H9 (cell line): ENCODE measurements around the gene MALRD1. TPM values are rescaled to one million over a fixed set of nuclear protein-coding genes. Genes with fewer than 3 reads are reported as not detected.

ENCODE experiments used
- DNase-seq: peaks from one replicate; pipeline ENCODE4 v3.0.0-alpha.2; 2017
- H2AFZ ChIP-seq: one replicate; pipeline ENCODE4 v1.6.1; 2013; ENCODE audit warnings: mild to moderate bottlenecking, low read length, control low read depth, moderate library complexity
- H2AK5ac ChIP-seq: 2 replicates; pipeline ENCODE4 v1.6.1; 2013; ENCODE audit warnings: low read length, control low read depth, mixed read lengths; ENCODE audit not compliant: insufficient read length
- H2BK120ac ChIP-seq: one replicate; pipeline ENCODE4 v1.6.1; 2013; ENCODE audit warnings: low read depth, mild to moderate bottlenecking, low read length, control low read depth, inconsistent platforms; ENCODE audit not compliant: poor library complexity, severe bottlenecking
- H2BK12ac ChIP-seq: 2 replicates; pipeline ENCODE4 v1.6.1; 2013; ENCODE audit warnings: low read length, control low read depth, mixed read lengths, low read depth; ENCODE audit not compliant: insufficient read length
- H2BK15ac ChIP-seq: 2 replicates; pipeline ENCODE4 v1.6.1; 2013; ENCODE audit warnings: low read depth, low read length, control low read depth
- H2BK20ac ChIP-seq: one replicate; pipeline ENCODE4 v1.6.1; 2013; ENCODE audit warnings: low read depth, mild to moderate bottlenecking, low read length, control low read depth, inconsistent platforms; ENCODE audit not compliant: poor library complexity, severe bottlenecking
- H2BK5ac ChIP-seq: 2 replicates; pipeline ENCODE4 v1.6.1; 2013; ENCODE audit warnings: low read length, control low read depth, mixed read lengths; ENCODE audit not compliant: insufficient read length
- H3K14ac ChIP-seq: 2 replicates; pipeline ENCODE4 v1.6.1; 2013; ENCODE audit warnings: low read length, control low read depth; ENCODE audit not compliant: insufficient read depth
- H3K18ac ChIP-seq: 2 replicates; pipeline ENCODE4 v1.6.1; 2013; ENCODE audit warnings: low read depth, mild to moderate bottlenecking, mixed read lengths, low read length, control low read depth; ENCODE audit not compliant: insufficient read length
- H3K23ac ChIP-seq: 2 replicates; pipeline ENCODE4 v1.6.1; 2013; ENCODE audit warnings: low read length, control low read depth, mixed read lengths, low read depth; ENCODE audit not compliant: insufficient read length
- H3K23me2 ChIP-seq: 2 replicates; pipeline ENCODE4 v1.6.1; 2013; ENCODE audit warnings: low read depth, mild to moderate bottlenecking, mixed read lengths, low read length, control low read depth; ENCODE audit not compliant: insufficient read length, poor library complexity, severe bottlenecking
- H3K27ac ChIP-seq: 2 replicates; pipeline ENCODE4 v1.5.1; 2013; ENCODE audit warnings: low read length, control low read depth, mixed read lengths, low read depth; ENCODE audit not compliant: insufficient read length
- H3K27me3 ChIP-seq: 2 replicates; pipeline ENCODE4 v1.6.1; 2013; ENCODE audit warnings: low read length, control low read depth, inconsistent platforms; ENCODE audit not compliant: insufficient read depth
- H3K4ac ChIP-seq: 2 replicates; pipeline ENCODE4 v1.6.1; 2013; ENCODE audit warnings: low read depth, mild to moderate bottlenecking, control low read depth, inconsistent platforms, low read length, moderate library complexity
- H3K4me1 ChIP-seq: 2 replicates; pipeline ENCODE4 v1.6.1; 2013; ENCODE audit warnings: low read length, control low read depth, inconsistent platforms; ENCODE audit not compliant: insufficient read depth
- H3K4me2 ChIP-seq: 2 replicates; pipeline ENCODE4 v1.6.1; 2013; ENCODE audit warnings: low read length, control low read depth, mixed read lengths; ENCODE audit not compliant: insufficient read length, insufficient read depth
- H3K56ac ChIP-seq: 2 replicates; pipeline ENCODE4 v1.6.1; 2013; ENCODE audit warnings: low read depth, mild to moderate bottlenecking, mixed read lengths, low read length, control low read depth; ENCODE audit not compliant: insufficient read length
- H3K79me1 ChIP-seq: 2 replicates; pipeline ENCODE4 v1.6.1; 2013; ENCODE audit warnings: low read depth, mild to moderate bottlenecking, moderate library complexity, low read length, control low read depth, inconsistent platforms; ENCODE audit not compliant: insufficient read depth, poor library complexity, severe bottlenecking
- H3K79me2 ChIP-seq: 2 replicates; pipeline ENCODE4 v1.6.1; 2013; ENCODE audit warnings: low read length, control low read depth, inconsistent platforms; ENCODE audit not compliant: insufficient read depth
- H3K9ac ChIP-seq: 2 replicates; pipeline ENCODE4 v1.6.1; 2013; ENCODE audit warnings: low read length, control low read depth, mixed read lengths; ENCODE audit not compliant: insufficient read length; ENCODE audit errors: extremely low read depth
- H3K9me3 ChIP-seq: one replicate; pipeline ENCODE4 v1.6.1; 2013; ENCODE audit warnings: low read depth, low read length, inconsistent platforms; ENCODE audit not compliant: control insufficient read depth
- H3T11ph ChIP-seq: one replicate; pipeline ENCODE4 v1.6.1; 2013; ENCODE audit warnings: mild to moderate bottlenecking, low read length, control low read depth, inconsistent platforms
- H4K20me1 ChIP-seq: one replicate; pipeline ENCODE4 v1.6.1; 2013; ENCODE audit not compliant: control insufficient read depth, insufficient read length, insufficient read depth
- H4K5ac ChIP-seq: 2 replicates; pipeline ENCODE4 v1.6.1; 2013; ENCODE audit warnings: low read depth, mild to moderate bottlenecking, mixed read lengths, low read length, control low read depth; ENCODE audit not compliant: insufficient read length
- H4K8ac ChIP-seq: replicated peaks from 2 replicates; pipeline ENCODE4 v1.6.1; 2013; ENCODE audit warnings: low read length, control low read depth, mixed read lengths, low read depth; ENCODE audit not compliant: insufficient read length
- H4K91ac ChIP-seq: 2 replicates; pipeline ENCODE4 v1.6.1; 2013; ENCODE audit warnings: low read depth, mild to moderate bottlenecking, moderate library complexity, mixed read lengths, low read length, control low read depth; ENCODE audit not compliant: insufficient read length
- H3K27ac Mint-ChIP-seq, 3 experiments: 2 replicates in 2 of 3; 3 replicates in 1 of 3; pipeline ENCODE4 v1.8.0; 2020 to 2021; ENCODE audit warnings: mixed read lengths in 3 of 3, mild to moderate bottlenecking in 1 of 3, moderate library complexity in 1 of 3
- H3K27me3 Mint-ChIP-seq: 2 replicates; pipeline ENCODE4 v1.8.0; 2021; ENCODE audit warnings: low read depth, mild to moderate bottlenecking, moderate library complexity, mixed read lengths
- H3K36me3 Mint-ChIP-seq, 3 experiments: 2 replicates in 2 of 3; 3 replicates in 1 of 3; pipeline ENCODE4 v1.8.0; 2020 to 2021; ENCODE audit warnings: low read depth in 3 of 3, mixed read lengths in 3 of 3; ENCODE audit not compliant: insufficient read depth in 1 of 3
- H3K4me1 Mint-ChIP-seq, 2 experiments: 2 replicates each; pipeline ENCODE4 v1.8.0; 2020; ENCODE audit warnings: mixed read lengths in 2 of 2
- H3K4me3 Mint-ChIP-seq, 2 experiments: 2 replicates in 1 of 2; 3 replicates in 1 of 2; pipeline ENCODE4 v1.8.0; 2020 to 2021; ENCODE audit warnings: mild to moderate bottlenecking in 2 of 2, mixed read lengths in 2 of 2, moderate library complexity in 1 of 2
- H3K9me3 Mint-ChIP-seq, 2 experiments: 2 replicates in 1 of 2; 3 replicates in 1 of 2; pipeline ENCODE4 v1.8.0; 2020; ENCODE audit warnings: mild to moderate bottlenecking in 2 of 2, mixed read lengths in 2 of 2, moderate library complexity in 1 of 2
- CTCF ChIP-seq: fragments of 200-600 bp; sonication (generic); conservative IDR thresholded peaks from 3 replicates; pipeline ENCODE4 v1.8.0; 2021; ENCODE audit warnings: antibody characterized with exemption, mild to moderate bottlenecking
- WGBS: extraction: QIAGEN DNeasy Blood & Tissue Kit; methylation state at CpG from one replicate; pipeline ENCODE4 v1.1.7; 2013; ENCODE audit warnings: missing lambda C conversion rate, low lambda C conversion rate, mixed read lengths; ENCODE audit not compliant: insufficient read length; ENCODE audit errors: extremely low coverage; 5-methylcytosine and 5-hydroxymethylcytosine counted together
- total RNA-seq: library from RNA; stranded (reverse); gene quantifications from 2 replicates; pipeline ENCODE4 v1.2.1, GENCODE V29; 2021

Gene MALRD1
- total RNA-seq, 1 experiment from 2014 or later, result 0.20 TPM

- Histone ChIP-seq H4K91ac (no peak overlapping the region), H2BK20ac (no peak overlapping the region), H3K79me1 (no peaks in the 10 kb centered on the region), H3K9me3 (no peaks in the 10 kb centered on the region), H2BK12ac (no peak overlapping the region), H3K79me2 (no peaks in the 10 kb centered on the region), H3K56ac (no peak overlapping the region), H3K4me1 (peaks cover 16% of the 10 kb centered on the region; the same call in 1 of the 2 replicates), H3K23ac (no peak overlapping the region), H3T11ph (no peak overlapping the region), H2AFZ (no peak overlapping the region), H4K5ac (no peak overlapping the region), H3K14ac (no peak overlapping the region), H3K23me2 (no peaks in the 10 kb centered on the region), H3K18ac (no peak overlapping the region), H3K4ac (no peak overlapping the region), H2BK120ac (no peak overlapping the region), H2BK15ac (no peak overlapping the region), H4K8ac (no peak overlapping the region), H3K27me3 (no peaks in the 10 kb centered on the region), H3K27ac (no peak overlapping the region), H2BK5ac (no peak overlapping the region), H2AK5ac (no peak overlapping the region), H3K9ac (no peak overlapping the region), H3K4me2 (no peak overlapping the region), H4K20me1 (no peaks in the 10 kb centered on the region)
- Mint-ChIP-seq H3K27ac (no peak overlapping the region), H3K9me3 (peaks cover 6 to 15% of the 10 kb centered on the region in 2 experiments), H3K4me1 (peaks cover 25 to 27% of the 10 kb centered on the region in 2 experiments), H3K36me3 (peaks cover 0 to 10% (median 5%) of the 10 kb centered on the region in 3 experiments; a peak in 6 of 7 replicates), H3K27me3 (no peaks in the 10 kb centered on the region), H3K4me3 (no peak overlapping the region)
- no peak for DNase-seq
- WGBS, result no CpG with 5 or more reads among the region's 5 CpGs
- no peak for TF ChIP-seq CTCF
Measured at GRCh38 chr10:19120381-19120908, 71.8 kb downstream of the MALRD1 start.
